Endothelial cell of umbilical vein (primary cell): ENCODE data around the gene HOXA3. TPM values are rescaled to one million over a fixed set of nuclear protein-coding genes. Genes with fewer than 3 reads are reported as not detected.

Source experiments
- BruUV-seq: library from RNA; stranded (reverse); fragments of 400-500 nt; replicated peaks from 2 replicates; lab custom pipeline; 2021; lab: Mats Ljungman, UMichigan
- CTCF ChIA-PET: fragments of 300-600, 350-600 bp; sonication (Branson Sonifier 250); formaldehyde crosslinking; loops from one replicate; lab custom pipeline; 2021; ENCODE audit warnings: antibody characterized with exemption, inconsistent platforms; lab: Charles Lee
- POLR2A ChIA-PET: fragments of 300-600, 350-600 bp; sonication (Branson Sonifier 250); formaldehyde crosslinking; loops from one replicate; lab custom pipeline; 2021; ENCODE audit warnings: antibody characterized with exemption, inconsistent platforms; lab: Charles Lee
- DNase-seq: peaks from one replicate; pipeline ENCODE4 v3.0.0-alpha.2; 2011; ENCODE audit warnings: low read depth, low spot score
- FAIRE-seq: peaks from 2 replicates; lab custom pipeline; 2011; peaks lifted over from hg19 to GRCh38; lab: Jason Lieb, UNC
- H2AFZ ChIP-seq: 2 replicates; pipeline ENCODE4 v1.6.0; 2012; ENCODE audit warnings: low read depth, low read length, control low read depth, inconsistent platforms
- H3K27ac ChIP-seq: 2 replicates; pipeline ENCODE4 v1.5.1; 2011; ENCODE audit warnings: low read depth, mild to moderate bottlenecking, control low read depth, low read length, moderate library complexity; ENCODE audit not compliant: insufficient read depth
- H3K27me3 ChIP-seq, 2 experiments: 2 replicates each; pipeline versions ENCODE4 v1.6.0 to v1.6.1; 2011; ENCODE audit warnings: low read length in 2 of 2, mixed read lengths in 1 of 2; ENCODE audit not compliant: control insufficient read depth in 2 of 2, insufficient read depth in 2 of 2
- H3K36me3 ChIP-seq, 2 experiments: 2 replicates in 1 of 2; 3 replicates in 1 of 2; pipeline ENCODE4 v1.5.1; 2011; ENCODE audit warnings: low read length in 2 of 2, mild to moderate bottlenecking in 1 of 2, moderate library complexity in 1 of 2; ENCODE audit not compliant: control insufficient read depth in 2 of 2, insufficient read depth in 2 of 2; ENCODE audit errors: extremely low read depth in 1 of 2
- H3K4me1 ChIP-seq: 3 replicates; pipeline ENCODE4 v1.5.1; 2011; ENCODE audit warnings: mild to moderate bottlenecking, low read length; ENCODE audit not compliant: control insufficient read depth, insufficient read depth; ENCODE audit errors: extremely low read depth
- H3K4me2 ChIP-seq: 2 replicates; pipeline ENCODE4 v1.6.1; 2011; ENCODE audit warnings: low read length, control low read depth, mixed read lengths; ENCODE audit not compliant: insufficient read depth
- H3K4me3 ChIP-seq, 3 experiments: fragments of 200-600 bp in 1 of 3; sonication (generic), shearing (Covaris generic) in 1 of 3; replicated peaks in 1 of 3; 2 replicates each; pipeline ENCODE4 v1.5.1; 2011 to 2016; ENCODE audit warnings: control low read depth in 3 of 3, low read length in 3 of 3, mild to moderate bottlenecking in 2 of 3, inconsistent platforms in 1 of 3, low read depth in 1 of 3, moderate library complexity in 1 of 3; ENCODE audit not compliant: insufficient read depth in 1 of 3
- H3K79me2 ChIP-seq: 2 replicates; pipeline ENCODE4 v1.6.0; 2012; ENCODE audit warnings: low read length, inconsistent platforms; ENCODE audit not compliant: control insufficient read depth, insufficient read depth
- H3K9ac ChIP-seq: replicated peaks from 2 replicates; pipeline ENCODE3; 2011; ENCODE audit warnings: low read length, control low read depth; ENCODE audit not compliant: insufficient read depth; ENCODE audit errors: extremely low read depth
- H3K9me1 ChIP-seq: replicated peaks from 3 replicates; pipeline ENCODE4 v1.6.0; 2011; ENCODE audit warnings: mild to moderate bottlenecking, low read length; ENCODE audit not compliant: control insufficient read depth, insufficient read depth; ENCODE audit errors: extremely low read depth
- H3K9me3 ChIP-seq: replicated peaks from 2 replicates; pipeline ENCODE4 v1.5.1; 2012; ENCODE audit warnings: low read length, inconsistent platforms; ENCODE audit not compliant: control insufficient read depth, insufficient read depth
- H4K20me1 ChIP-seq: replicated peaks from 2 replicates; pipeline ENCODE3; 2011; ENCODE audit warnings: mild to moderate bottlenecking, low read length; ENCODE audit not compliant: control insufficient read depth, insufficient read depth; ENCODE audit errors: extremely low read depth
- EZH2 ChIP-seq: IDR thresholded peaks from 2 replicates; pipeline ENCODE4 v1.6.1; 2012; ENCODE audit warnings: borderline replicate concordance, low read depth, mild to moderate bottlenecking, moderate library complexity, low read length, inconsistent platforms; ENCODE audit not compliant: severe bottlenecking
- FOS ChIP-seq: IDR thresholded peaks from 2 replicates; pipeline ENCODE4 v1.6.1; 2011; ENCODE audit warnings: mild to moderate bottlenecking, low read length, moderate library complexity, borderline replicate concordance; ENCODE audit not compliant: insufficient read depth
- GATA2 ChIP-seq: IDR thresholded peaks from 2 replicates; pipeline ENCODE4 v1.7.0; 2011; ENCODE audit warnings: low read depth, mild to moderate bottlenecking, moderate library complexity, mixed read lengths, low read length; ENCODE audit not compliant: insufficient read length, insufficient read depth
- JUN ChIP-seq: IDR thresholded peaks from 2 replicates; pipeline ENCODE4 v1.6.1; 2011; ENCODE audit warnings: borderline replicate concordance, low read depth; ENCODE audit not compliant: insufficient read length, insufficient read depth
- MYC ChIP-seq: IDR thresholded peaks from one replicate; pipeline ENCODE4 v1.6.1; 2011; ENCODE audit warnings: mild to moderate bottlenecking, low read depth, low read length
- POLR2A ChIP-seq: IDR thresholded peaks from 2 replicates; pipeline ENCODE4 v1.6.1; 2012; ENCODE audit warnings: low read depth, mild to moderate bottlenecking, control low read depth, low read length
- POLR2AphosphoS5 ChIP-seq: IDR thresholded peaks from 2 replicates; pipeline ENCODE4 v1.6.1; 2012; ENCODE audit warnings: low read depth, mild to moderate bottlenecking, control low read depth, low read length, moderate library complexity; ENCODE audit not compliant: insufficient read depth
- dilution Hi-C: fragments of 300-500 bp; cut with MboI; formaldehyde crosslinking; loops from one replicate; pipeline ENCODE4 v1.15.0; 2019; ENCODE audit warnings: low sequenced_read_pairs; ENCODE audit not compliant: extremely low pct_ligation_motif_present
- intact Hi-C: fragments of 100-400 bp; cut with micrococcal nuclease; formaldehyde crosslinking; loops from one replicate; pipeline ENCODE4 v1.10.0; 2022
- polyA plus RNA-seq, 4 experiments: library from polyadenylated mRNA; depleted of rRNA in 3 of 4; stranded (reverse) in 3 of 4; unstranded in 1 of 4; fragments of >200 nt; gene quantifications; 2 replicates each; pipeline versions ENCODE4 v1.2.1 to v1.2.3, GENCODE V29; 2011 to 2012; ENCODE audit warnings: missing spikeins in 1 of 4
- total RNA-seq: library from RNA; stranded (reverse); gene quantifications from 2 replicates; pipeline ENCODE4 v1.2.3, GENCODE V29; 2021
- TF ChIP-seq, protein P1 (sequence below): IDR thresholded peaks from 2 replicates; pipeline ENCODE4 v1.6.1; 2011; ENCODE audit not compliant: insufficient read depth, insufficient read length
- TF ChIP-seq, protein P2 (sequence below), 2 donors: IDR thresholded peaks; 1 replicate in 1 of 2; 2 replicates in 1 of 2; pipeline ENCODE4 v1.5.1; 2011; ENCODE audit warnings: low read length in 2 of 2, mild to moderate bottlenecking in 2 of 2, moderate library complexity in 2 of 2, control low read depth in 1 of 2, inconsistent platforms in 1 of 2, low read depth in 1 of 2; ENCODE audit not compliant: insufficient read depth in 1 of 2; ENCODE audit errors: extremely low read depth in 1 of 2

HOXA3 gene
- total and polyA plus RNA-seq, 2 donors (not counting 3 experiments of a cell fraction or from before 2014, with no cell fraction given), result 4.7 to 14.0 TPM

DNA sequence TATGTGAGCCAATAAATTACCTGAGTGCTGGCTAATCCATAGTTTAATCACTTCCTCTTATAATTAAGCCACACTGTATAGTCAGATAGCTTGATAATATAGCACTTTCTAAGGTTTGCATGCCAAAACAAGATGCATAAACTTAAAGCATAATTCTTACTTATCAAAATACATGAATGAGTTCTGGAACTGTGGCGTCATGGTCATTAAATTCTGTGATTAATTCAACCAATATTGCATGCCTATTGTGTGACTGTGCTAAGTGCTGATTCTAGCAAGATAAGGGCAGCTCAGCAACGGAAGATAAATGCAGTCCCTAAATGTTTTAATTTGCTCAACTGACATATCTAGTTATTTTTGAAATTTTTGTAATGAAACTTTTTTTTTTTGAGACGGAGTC is 86.2 kb downstream of the HOXA3 start:
- no peak overlapping the region for H3K4me2 ChIP-seq
- peak; percentile 50 for FAIRE-seq
- no peak overlapping the region for H3K9ac ChIP-seq
- CTCF ChIA-PET, result interaction anchor here (0.7 to 2.1 kb wide), 6 partner anchors 16 to 209 kb away, joined by 3 to 5 read pairs (median 3); no protein-coding TSS in a partner anchor
- dilution Hi-C loops, result no loop called here
- no peaks in the 10 kb centered on the region for H3K36me3 ChIP-seq
- TF ChIP-seq JUN (peak; percentile 63), FOS (peak; percentile 35), MYC (no peak), GATA2 (peak; percentile 87)
- TF ChIP-seq, protein P1, sequence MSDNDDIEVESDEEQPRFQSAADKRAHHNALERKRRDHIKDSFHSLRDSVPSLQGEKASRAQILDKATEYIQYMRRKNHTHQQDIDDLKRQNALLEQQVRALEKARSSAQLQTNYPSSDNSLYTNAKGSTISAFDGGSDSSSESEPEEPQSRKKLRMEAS, result no peak
- no TSS peak for BruUV-seq
- peaks cover 5% of the 10 kb centered on the region for H3K4me1 ChIP-seq
- no peaks in the 10 kb centered on the region for H3K9me3 ChIP-seq
- POLR2A ChIA-PET, result interaction anchor here (0.6 kb wide), 1 partner anchor 9 kb away, joined by 3 read pairs; no protein-coding TSS in a partner anchor
- no peaks in the 10 kb centered on the region for H3K27me3 ChIP-seq
- no peak overlapping the region for H2AFZ ChIP-seq
- no peak overlapping the region for H3K4me3 ChIP-seq
- peak; percentile 69 for DNase-seq
- intact Hi-C loops, result loop anchor here (2.0 kb wide), 1 partner anchor 29 kb away; the partner anchor contains the start of gene HOXA1
- no peaks in the 10 kb centered on the region for H3K79me2 ChIP-seq
- H3K9me1 ChIP-seq, result no peaks in the 10 kb centered on the region
- no peak overlapping the region for H3K27ac ChIP-seq
- H4K20me1 ChIP-seq, result no peaks in the 10 kb centered on the region

DNA sequence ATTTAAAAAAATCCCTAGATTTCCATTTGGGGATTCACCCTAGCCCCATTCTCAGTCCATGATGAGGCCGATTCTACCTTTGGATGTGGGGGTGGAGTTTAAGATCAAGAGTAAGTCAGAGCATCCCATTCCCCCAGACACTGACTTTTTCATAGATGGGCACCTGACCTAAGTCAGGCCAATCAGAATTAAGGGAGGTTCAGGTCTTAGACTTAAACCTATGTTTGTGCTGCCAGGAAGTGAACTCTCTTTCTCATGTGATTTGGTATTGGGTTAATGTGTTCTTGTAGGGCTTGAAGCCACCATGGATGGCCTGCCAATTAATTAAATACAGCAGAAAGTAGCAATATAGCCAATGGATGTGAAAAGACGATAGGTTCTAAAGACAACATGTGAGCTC is 86.7 kb downstream of the HOXA3 start:
- Histone ChIP-seq H3K4me3 (no peak overlapping the region), H3K4me1 (peaks cover 5% of the 10 kb centered on the region), H2AFZ (no peak overlapping the region), H3K27me3 (no peaks in the 10 kb centered on the region), H3K36me3 (no peaks in the 10 kb centered on the region), H3K79me2 (no peaks in the 10 kb centered on the region), H3K9me1 (no peaks in the 10 kb centered on the region), H4K20me1 (no peaks in the 10 kb centered on the region), H3K4me2 (no peak overlapping the region), H3K9ac (no peak overlapping the region), H3K9me3 (no peaks in the 10 kb centered on the region), H3K27ac (no peak overlapping the region)
- no TSS peak for BruUV-seq
- TF ChIP-seq JUN (no peak), EZH2 (no peak), GATA2 (no peak), POLR2AphosphoS5 (no peak), FOS (no peak), MYC (no peak), POLR2A (no peak)
- TF ChIP-seq, protein P1, result no peak
- TF ChIP-seq, protein P2, sequence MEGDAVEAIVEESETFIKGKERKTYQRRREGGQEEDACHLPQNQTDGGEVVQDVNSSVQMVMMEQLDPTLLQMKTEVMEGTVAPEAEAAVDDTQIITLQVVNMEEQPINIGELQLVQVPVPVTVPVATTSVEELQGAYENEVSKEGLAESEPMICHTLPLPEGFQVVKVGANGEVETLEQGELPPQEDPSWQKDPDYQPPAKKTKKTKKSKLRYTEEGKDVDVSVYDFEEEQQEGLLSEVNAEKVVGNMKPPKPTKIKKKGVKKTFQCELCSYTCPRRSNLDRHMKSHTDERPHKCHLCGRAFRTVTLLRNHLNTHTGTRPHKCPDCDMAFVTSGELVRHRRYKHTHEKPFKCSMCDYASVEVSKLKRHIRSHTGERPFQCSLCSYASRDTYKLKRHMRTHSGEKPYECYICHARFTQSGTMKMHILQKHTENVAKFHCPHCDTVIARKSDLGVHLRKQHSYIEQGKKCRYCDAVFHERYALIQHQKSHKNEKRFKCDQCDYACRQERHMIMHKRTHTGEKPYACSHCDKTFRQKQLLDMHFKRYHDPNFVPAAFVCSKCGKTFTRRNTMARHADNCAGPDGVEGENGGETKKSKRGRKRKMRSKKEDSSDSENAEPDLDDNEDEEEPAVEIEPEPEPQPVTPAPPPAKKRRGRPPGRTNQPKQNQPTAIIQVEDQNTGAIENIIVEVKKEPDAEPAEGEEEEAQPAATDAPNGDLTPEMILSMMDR (IDR thresholded peaks at IDR 0.05; ENCODE audit: extremely low read depth in 1 of 2, insufficient read depth in 1 of 2, low read depth in 1 of 2, low read length in 2 of 2), result no peak
- CTCF ChIA-PET, result interaction anchor here (0.7 to 2.1 kb wide), 5 partner anchors 16 to 208 kb away, joined by 3 to 5 read pairs (median 3); no protein-coding TSS in a partner anchor
- POLR2A ChIA-PET, result interaction anchor here (0.6 kb wide), 1 partner anchor 9 kb away, joined by 3 read pairs; no protein-coding TSS in a partner anchor
- dilution Hi-C loops, result no loop called here
- no peak for DNase-seq
- intact Hi-C loops, result loop anchor here (2.0 kb wide), 1 partner anchor 29 kb away; the partner anchor contains the start of gene HOXA1
- peak; percentile 35 for FAIRE-seq
